Measurements from ENCODE around the gene MCL1.
A peak's percentile ranks its signal among the peaks of the same experiment; 100 is the strongest.

Gene MCL1

DNA sequence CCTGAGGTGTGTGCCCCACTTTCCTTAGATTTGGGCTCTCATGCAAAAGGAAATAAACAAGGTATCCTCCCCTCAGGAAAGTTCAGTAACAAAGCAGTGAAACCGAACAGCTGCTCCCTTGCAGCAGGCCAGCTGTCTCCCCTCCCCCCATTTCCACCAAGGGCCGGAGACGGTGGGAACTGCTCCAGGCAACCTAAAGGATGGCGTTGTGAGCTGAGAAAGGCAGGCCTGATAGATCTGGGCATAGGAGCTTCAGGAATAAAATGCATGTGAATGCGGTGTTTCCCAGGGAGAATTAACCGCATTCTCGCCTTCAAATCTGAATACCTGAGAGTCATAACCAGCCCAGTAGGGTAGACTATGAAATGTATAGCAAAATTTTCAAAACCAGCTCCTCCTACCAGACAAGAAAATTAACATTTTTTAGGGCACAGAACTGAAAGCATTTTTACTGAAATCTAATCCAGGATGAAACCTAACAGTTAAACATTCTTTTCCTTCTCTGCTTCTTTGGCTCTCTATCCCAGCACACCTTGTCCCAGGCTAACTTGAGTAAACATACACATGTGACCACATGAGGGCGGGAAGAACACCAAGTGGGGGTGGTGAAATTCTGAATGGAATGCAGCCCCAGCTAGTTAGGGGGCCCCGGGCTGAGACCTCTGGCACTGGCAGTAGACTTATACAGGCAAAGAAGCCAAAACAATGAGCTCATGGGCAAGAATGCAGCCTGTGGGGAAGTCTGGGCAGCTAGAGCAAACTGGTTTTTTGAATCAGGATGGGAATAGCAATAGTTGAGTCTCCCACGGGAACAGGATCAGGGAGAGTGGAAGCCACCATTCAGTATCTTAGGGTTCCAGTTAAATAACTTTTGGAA lies 11.5 kb downstream of the MCL1 start:
- DNase-seq: peak; percentile 77

DNA sequence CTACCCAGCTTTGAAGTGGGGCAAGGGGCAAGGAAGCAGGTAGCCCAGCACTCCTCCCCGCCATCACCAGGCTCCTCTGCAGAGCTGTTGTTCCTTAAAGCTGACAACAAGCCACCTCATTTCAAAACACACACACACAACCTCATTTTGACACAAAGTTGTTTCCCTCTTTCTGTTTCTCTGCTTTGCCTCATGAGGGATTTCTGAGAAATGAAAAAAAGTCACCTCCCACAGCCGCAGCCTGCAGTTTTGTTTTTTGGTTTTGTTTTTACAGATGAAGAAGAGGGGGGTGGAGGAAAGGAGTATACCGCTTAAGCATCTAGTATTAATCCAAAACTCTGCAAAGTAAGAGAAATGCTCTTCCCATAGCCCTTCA lies 12.1 kb downstream of the MCL1 start:
- peak; percentile 95 for DNase-seq

DNA sequence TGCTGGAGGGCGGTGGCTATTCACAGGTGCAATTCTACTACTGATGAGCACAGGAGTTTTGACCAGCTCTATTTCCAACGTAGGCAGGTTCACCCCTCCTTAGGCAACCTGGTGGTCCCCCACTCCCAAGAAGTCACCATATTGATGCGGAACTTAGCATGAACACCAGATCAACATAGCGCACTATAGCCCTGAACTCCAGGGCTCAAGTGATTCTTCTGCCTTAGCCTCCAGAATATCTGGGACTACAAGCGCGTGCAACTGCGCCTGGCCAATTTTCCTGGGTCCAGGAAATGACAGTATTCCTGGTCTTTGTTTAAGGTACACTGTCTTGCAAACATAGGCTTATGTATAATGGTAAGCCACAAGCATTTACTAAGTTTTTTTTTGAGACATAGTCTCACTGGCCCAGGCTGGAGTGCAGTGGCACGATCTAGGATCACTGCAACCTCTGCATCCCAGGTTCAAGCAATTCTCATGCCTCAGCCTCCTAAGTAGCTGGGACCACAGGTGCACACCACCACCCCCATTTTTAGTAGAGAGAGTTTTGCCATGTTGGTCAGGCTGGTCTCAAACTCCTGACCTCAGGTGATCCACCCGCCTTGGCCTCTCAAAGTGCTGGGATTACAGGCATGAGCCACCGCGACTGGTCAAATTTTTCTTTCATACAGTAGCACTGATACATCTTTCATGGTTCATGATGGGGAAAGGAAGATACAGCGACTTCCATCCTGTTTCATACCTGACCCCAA lies 12.6 kb downstream of the MCL1 start:
- no peak for DNase-seq

DNA sequence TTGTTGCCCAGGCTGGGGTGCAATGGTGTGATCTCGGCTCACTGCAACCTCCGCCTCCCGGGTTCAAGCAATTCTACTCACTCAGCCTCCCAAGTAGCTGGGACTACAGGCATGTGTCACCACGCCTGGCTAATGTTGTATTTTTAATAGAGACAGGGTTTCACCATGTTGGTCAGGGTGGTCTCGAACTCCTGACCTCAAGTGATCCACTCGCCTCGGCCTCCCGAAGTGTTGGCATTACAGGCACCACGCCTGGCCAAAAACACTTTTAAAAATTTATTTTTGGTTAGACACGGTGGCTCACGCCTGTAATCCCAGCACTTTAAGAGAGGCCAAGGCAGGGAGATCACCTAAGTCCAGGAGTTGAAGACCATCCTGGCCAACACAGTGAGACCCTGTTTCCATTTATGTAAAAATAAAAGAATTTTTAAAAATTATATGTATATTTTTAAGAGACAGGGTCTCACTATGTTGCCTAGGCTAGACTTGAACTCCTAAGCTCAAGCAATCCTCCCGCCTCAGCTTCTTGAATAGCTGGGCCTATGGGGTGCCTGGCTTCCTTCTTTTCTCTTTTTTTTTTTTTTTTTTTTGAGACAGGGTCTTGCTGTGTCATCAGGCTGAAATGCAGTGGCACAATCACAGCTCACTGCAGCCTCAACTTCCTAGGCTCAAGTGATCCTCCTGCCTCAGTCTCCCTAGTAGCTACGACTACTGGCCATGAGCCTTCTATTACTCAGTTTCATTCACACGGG lies 14.0 kb downstream of the MCL1 start:
- peak; percentile 21 for DNase-seq

DNA sequence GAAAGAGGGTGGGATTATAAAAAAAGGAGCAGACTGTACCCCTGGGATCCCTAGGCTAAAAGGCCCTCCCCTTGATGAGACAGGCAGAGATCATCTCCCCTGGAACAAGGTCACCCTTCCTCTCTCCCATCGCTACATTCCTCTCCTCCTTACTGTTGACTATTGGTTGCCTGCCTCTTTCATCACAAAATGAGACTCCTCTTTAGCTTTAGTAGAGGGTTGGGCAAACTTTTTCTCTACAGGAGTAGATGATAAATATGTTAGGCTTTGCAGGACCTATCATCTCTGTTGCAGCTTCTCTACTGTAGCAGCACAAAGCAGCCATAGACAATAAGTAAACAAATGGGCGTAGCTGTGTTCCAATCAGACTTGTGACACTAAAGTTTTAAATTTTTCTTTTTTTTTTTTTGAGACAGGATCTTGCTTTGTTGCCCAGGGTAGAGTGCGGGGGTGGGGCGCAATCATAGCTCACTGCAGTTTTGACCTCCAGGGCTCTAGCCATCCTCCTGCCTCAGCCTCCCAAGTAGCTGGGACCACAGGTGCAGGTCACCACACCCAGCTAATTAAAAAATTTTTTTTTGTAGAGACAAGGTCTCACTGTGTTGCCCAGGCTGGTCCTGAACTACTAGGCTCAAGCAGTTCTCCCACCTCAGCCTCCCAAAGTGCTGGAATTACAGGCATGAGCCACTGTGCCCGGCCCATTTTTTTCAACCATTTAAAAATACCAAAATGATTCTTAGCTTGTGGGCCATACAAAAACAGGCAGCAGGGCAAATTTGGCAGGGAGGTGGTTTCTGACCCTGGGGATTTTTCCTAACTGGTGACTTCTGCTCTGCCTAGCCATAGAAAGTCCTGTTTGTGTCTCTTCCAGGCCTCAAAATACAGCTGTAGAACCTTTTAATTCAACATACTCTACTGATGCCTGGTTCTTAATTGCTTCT lies 15.1 kb downstream of the MCL1 start:
- peak; percentile 24 for DNase-seq

DNA sequence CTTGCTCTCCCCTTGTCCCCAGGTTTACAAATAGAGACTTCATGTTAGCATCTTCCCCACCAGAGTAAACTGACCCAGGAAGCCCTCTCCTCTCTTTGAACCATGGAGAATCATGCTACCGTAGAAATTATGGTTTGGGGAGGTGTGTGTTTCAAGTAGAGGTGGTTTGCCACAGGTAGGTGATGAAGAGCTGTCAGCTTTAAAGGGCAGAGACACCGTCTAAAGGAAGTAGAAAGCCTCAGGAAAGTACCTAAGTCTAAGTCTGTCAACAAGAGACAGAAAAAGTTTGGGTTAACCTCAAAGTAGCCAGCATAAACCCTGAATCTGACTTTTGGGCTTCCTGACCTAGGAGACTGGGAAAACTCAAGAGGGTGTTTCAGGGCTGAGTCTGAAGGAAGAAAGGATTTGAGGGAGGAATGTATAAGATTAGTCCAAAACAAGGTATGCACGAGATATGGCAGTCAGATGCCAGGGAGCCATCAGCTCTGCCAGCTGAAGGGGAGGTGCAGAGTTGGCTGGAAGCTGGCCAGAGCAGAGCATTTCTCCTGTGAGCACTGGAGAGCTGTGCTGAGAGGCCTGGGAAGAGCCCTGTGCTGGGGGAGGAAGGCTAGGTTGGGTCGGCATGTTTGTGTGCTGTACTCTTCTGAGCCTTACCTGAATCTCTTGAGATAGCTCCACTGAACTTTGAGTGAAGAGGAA lies 15.9 kb downstream of the MCL1 start:
- DNase-seq: no peak

DNA sequence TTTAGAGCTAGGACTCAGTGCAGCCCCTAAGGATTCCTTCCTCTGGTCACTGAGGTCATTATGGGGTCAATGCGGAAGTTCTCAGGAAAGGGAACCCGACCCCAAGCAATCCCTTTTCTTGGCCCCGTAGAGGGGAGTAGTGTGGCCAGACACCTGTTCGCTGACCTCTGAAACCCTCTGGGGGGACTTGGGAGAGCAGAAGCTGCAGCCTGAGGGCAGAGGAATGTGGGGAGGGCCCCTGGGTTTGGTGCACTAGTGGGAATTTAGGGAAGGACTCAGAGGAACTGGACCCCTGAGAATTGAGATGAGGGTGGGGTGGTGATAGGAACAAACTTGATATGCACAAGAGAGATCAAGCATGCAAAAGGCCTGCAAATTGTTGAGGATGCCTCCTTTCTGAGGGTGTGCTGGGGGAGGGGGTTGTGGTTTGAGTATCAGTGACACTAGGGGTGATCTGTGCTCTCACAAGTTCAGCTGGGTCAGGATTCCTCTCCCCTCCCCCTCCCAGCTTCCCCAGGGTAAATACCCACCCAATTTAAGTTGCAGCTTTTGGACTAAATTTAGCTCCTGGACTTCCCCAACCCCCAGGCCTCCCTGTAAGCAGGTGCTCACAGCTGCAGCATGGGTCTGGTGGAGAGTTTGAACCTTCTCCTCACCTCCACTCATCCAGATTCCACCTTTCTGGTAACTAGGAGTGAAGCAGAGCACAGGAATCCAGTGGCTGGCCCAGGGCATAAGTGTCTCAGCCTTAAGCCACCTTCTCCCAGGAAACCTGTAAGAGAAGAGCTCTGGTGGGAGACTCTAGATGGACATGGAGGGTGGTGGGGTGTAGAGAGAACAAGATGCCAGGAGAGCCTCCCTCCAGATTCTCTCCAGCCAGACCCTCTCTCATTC lies 16.7 kb downstream of the MCL1 start:
- peak; percentile 27 for DNase-seq

DNA sequence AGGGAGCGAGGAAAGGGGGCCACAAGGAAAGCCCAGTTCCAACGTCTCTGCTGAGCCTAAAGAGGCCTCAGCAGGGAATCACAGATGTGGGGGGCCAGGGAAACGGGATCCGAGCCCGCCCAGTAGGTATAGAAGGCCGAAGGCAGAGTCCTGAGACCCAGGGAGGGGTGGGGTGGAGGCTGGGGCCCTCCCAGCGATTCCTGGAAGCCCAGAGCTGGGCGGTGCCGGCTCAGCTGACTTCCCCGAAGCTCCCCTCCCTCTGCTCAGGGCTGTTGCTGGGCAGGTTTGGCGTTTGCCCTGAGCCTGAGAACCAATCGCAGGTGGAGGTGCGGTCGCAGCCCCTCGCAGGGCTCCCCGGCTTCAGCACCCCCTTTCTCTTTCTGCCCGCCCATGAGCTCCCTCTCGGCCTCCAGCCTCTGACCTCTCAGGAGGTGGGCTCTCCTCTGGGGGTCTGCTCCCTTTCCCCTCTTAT lies 17.4 kb downstream of the MCL1 start:
- peak; percentile 90 for DNase-seq

DNA sequence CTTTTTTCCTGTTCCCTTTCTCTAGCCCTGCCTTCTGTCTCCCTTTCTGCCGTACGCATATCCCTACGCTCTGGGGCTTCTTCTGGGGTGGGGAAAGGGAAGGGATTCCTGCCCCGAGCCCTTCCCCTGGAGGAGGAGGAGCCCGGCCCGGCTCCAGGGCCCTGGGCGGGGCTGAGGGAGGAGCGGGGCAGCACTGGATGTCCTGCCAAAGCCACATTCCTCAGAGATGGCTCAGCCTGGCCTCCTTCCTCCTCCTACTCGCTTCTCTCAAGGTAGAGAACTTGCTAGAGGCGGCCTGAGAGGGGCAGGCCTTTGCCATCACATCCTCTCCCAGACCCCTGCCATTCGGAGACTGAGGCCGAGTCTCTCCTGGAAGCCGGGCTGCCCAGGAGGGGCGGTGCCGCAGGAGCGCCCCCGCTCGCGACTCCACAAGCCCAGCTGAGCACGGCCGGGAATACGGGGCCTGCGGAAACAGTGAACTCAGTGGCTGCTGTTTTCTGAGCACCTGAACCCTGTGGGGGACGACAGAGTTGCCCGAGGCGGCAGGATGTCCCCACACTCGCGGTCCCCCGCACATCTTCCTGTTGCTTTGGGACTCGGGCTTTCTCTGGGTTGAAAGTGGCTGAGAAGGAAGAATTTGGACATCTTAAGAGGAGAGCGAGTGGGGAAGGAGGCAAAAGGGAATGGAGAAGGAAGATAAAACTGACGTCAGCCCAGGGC lies 18.0 kb downstream of the MCL1 start:
- peak; percentile 92 for DNase-seq

DNA sequence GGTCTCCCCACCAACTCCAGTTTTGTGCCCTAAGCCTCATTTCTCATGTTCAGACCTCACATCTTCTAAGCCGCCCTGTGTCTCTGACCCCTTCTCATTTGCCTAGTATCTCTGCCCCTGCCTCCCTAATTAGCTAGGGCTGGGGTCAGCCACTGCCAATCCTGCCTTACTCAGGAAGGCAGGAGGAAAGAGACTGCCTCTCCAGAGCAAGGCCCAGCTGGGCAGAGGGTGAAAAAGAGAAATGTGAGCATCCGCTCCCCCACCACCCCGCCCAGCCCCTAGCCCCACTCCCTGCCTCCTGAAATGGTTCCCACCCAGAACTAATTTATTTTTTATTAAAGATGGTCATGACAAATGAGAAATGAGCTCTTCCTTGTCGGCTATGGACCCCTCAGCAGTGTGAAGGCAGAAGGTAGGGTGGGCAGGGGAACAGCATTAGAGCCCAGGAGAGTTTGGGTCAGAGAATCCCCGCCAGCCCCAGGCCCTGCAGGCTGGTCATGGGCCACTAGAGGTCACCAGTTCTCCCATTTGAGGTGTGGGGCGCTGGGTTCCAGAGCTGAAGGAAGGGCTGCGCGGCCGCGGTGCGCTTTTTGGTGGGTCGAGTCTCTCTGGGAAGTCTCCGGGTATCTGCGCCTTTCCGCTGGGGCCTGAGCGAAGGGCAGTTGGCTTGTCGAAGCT lies 18.7 kb downstream of the MCL1 start:
- no peak for DNase-seq

DNA sequence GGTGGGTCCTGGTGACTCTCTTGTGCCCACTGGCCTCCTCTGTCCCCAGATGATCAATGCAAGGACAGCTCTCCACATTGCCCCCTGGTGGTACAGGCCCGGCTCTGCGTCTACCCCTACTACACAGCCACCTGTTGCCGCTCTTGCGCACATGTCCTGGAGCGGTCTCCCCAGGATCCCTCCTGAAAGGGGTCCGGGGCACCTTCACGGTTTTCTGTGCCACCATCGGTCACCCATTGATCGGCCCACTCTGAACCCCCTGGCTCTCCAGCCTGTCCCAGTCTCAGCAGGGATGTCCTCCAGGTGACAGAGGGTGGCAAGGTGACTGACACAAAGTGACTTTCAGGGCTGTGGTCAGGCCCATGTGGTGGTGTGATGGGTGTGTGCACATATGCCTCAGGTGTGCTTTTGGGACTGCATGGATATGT lies 19.4 kb downstream of the MCL1 start:
- peak; percentile 62 for DNase-seq

DNA sequence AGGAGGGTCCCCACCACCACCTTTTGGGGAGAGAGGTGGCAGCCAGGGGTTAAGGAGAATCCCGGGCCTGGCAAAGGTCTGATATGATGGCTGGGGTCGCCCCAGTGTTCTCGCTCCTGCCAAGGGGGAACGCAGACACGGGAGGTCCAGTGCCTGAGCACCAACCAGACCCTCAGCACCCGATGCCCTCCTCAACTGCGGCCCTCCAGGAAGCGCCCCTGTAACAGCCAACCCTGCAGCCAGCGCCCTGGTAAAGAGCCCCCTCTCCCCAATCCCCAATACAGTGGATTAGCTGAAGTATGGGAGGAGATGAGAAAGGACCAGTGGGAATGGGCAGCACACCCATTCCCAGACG lies 19.8 kb downstream of the MCL1 start:
- no peak for DNase-seq

DNA sequence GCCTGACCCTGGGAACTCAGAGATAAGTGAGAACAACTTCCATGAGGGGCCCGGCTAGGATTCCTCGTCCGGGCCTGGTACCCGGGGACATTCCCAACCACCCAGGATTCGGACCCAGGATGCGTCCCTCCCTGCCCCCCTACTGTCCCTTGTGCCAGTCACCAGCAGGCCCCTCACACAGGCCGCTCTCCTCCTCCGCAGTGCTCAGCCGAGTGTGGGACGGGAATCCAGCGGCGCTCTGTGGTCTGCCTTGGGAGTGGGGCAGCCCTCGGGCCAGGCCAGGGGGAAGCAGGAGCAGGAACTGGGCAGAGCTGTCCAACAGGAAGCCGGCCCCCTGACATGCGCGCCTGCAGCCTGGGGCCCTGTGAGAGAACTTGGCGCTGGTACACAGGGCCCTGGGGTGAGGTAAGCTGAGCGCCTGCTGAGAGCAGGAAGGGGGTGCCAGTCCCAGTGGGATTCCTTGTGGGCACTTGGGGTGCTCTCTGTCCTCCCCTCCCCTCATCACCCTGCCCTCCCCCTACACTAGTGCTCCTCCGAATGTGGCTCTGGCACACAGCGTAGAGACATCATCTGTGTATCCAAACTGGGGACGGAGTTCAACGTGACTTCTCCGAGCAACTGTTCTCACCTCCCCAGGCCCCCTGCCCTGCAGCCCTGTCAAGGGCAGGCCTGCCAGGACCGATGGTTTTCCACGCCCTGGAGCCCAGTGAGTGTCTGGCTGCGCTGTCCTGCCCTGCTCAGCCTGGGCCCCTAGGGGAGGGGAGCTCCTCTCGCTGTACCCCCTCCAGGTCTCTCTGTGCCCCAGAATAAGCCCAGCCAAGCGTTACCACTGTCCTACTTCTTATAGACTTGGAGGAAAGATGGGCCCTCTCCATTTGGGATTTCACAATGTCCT lies 20.4 kb downstream of the MCL1 start:
- peak; percentile 60 for DNase-seq

DNA sequence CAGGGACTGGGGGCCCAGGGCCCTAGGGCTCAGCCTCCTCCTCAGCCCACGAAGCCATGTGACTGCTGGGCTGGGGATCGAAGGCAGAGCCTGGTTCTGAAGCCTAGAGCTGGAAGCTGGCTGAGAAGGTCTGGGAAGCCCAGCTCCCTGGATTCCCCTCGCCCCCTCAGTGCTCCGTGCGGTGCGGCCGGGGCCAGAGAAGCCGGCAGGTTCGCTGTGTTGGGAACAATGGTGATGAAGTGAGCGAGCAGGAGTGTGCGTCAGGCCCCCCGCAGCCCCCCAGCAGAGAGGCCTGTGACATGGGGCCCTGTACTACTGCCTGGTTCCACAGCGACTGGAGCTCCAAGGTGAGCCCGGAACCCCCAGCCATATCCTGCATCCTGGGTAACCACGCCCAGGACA lies 21.1 kb downstream of the MCL1 start:
- DNase-seq: no peak

DNA sequence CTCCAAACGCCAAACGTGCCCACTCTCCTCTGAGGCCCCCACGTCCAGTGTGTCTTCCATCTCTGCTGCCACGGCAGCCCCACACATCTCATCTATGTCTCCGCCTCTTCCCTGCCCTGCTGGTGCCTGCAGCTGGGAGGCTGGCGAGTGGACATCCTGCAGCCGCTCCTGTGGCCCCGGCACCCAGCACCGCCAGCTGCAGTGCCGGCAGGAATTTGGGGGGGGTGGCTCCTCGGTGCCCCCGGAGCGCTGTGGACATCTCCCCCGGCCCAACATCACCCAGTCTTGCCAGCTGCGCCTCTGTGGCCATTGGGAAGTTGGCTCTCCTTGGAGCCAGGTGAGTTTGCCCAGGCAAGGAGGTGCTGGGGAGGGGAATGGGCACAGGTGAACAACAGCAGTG lies 21.6 kb downstream of the MCL1 start:
- no peak for DNase-seq

DNA sequence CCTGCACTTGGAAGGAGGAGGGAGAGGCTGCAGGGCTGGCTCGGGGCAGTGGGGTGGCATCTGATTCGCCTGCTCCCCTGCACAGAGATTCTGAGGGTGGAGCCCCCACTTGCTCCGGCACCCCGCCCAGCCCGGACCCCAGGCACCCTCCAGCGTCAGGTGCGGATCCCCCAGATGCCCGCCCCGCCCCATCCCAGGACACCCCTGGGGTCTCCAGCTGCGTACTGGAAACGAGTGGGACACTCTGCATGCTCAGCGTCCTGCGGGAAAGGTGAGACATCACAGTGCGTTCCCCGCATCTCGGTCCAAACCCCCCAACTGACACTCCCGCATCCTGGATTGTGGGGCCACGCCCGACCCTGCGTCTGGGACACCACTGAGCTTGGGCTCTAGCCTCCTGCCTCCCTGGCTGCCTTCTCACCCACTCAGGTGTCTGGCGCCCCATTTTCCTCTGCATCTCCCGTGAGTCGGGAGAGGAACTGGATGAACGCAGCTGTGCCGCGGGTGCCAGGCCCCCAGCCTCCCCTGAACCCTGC lies 22.3 kb downstream of the MCL1 start:
- no peak for DNase-seq

DNA sequence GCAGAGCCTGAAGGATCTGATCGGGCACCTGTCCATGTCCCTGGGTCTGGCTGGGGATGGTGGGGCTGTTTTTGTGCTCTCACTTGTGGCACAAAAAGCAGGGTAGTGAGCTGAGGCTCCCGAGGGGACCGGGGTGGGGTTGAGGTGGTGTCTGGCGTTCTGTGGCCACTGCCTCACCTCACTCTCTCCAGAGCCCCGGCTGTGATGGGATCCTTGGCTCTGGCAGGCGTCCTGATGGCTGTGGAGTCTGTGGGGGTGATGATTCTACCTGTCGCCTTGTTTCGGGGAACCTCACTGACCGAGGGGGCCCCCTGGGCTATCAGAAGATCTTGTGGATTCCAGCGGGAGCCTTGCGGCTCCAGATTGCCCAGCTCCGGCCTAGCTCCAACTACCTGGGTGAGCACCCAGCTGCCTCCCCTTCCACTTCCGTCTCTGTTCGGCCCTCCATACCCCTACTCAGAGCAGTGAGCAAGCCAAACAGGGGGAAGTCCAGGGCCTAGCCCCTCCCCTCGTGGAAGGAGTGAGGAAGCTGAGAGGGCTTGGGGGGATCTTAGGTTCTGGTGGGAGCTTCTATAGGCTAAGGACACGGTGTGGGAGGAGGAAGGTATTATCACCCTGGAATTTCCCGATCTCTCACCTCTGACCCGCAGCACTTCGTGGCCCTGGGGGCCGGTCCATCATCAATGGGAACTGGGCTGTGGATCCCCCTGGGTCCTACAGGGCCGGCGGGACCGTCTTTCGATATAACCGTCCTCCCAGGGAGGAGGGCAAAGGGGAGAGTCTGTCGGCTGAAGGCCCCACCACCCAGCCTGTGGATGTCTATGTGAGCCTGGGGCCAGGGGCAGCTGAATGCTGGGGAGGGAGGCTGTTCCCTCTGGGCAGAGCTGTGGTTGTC lies 23.2 kb downstream of the MCL1 start:
- no peak for DNase-seq
